Activated T-helper 2 cell treated with anti-CD3 and anti-CD28 coated beads, Interferon-gamma antibody, Interleukin-2, Interleukin-4, amounts not matched to agents 10 μg/mL and 5 μg/mL and 100 μg/mL, durations not matched to agents 14 hours and 24 hours and 36 hours (primary cell): ENCODE results near the gene CNPY1. TPM values are rescaled to one million over a fixed set of nuclear protein-coding genes. Genes with fewer than 3 reads are reported as not detected.
A peak's percentile ranks its signal among the peaks of the same experiment; 100 is the strongest.

Source experiments
- DNase-seq: peaks from one replicate; pipeline ENCODE4 v3.0.0; 2021; ENCODE audit warnings: low spot score
- H3K27ac Mint-ChIP-seq: one replicate; pipeline ENCODE4 v1.8.0; 2021; ENCODE audit warnings: mixed read lengths
- H3K27me3 Mint-ChIP-seq: one replicate; pipeline ENCODE4 v1.8.0; 2021; ENCODE audit warnings: low read depth, mixed read lengths
- H3K36me3 Mint-ChIP-seq: one replicate; pipeline ENCODE4 v1.8.0; 2021; ENCODE audit warnings: low read depth, mixed read lengths
- H3K4me1 Mint-ChIP-seq: one replicate; pipeline ENCODE4 v1.8.0; 2021; ENCODE audit warnings: low read depth, mixed read lengths
- H3K4me3 Mint-ChIP-seq: one replicate; pipeline ENCODE4 v1.8.0; 2021; ENCODE audit warnings: low read depth, mild to moderate bottlenecking, moderate library complexity, mixed read lengths
- H3K9me3 Mint-ChIP-seq: one replicate; pipeline ENCODE4 v1.8.0; 2021; ENCODE audit warnings: mixed read lengths
- intact Hi-C: fragments of 100-400 bp; cut with micrococcal nuclease; formaldehyde crosslinking; loops from one replicate; pipeline ENCODE4 v1.15.1; 2023
- total RNA-seq: library from RNA; stranded (reverse); gene quantifications from 2 replicates; pipeline ENCODE4 v1.2.3, GENCODE V29; 2022

CNPY1 gene
- total RNA-seq, 1 donor from 2014 or later, result not detected

GRCh38 chr7:155518633-155519032 is 27.7 kb downstream of the CNPY1 start:
- H3K36me3 Mint-ChIP-seq, result no peaks in the 10 kb centered on the region

GRCh38 chr7:155517969-155518368 is 28.4 kb downstream of the CNPY1 start:
- intact Hi-C loops, result no loop called here
- H3K27ac Mint-ChIP-seq, result no peak overlapping the region
- DNase-seq, result no peak
- H3K27me3 Mint-ChIP-seq, result peaks cover 30% of the 10 kb centered on the region
- H3K4me1 Mint-ChIP-seq, result no peaks in the 10 kb centered on the region
- H3K36me3 Mint-ChIP-seq, result no peaks in the 10 kb centered on the region
- H3K9me3 Mint-ChIP-seq, result no peaks in the 10 kb centered on the region
- no peak overlapping the region for H3K4me3 Mint-ChIP-seq

More at GRCh38 chr7:155518633-155519032, 27.7 kb downstream of the CNPY1 start:
- intact Hi-C loops, result no loop called here
- Mint-ChIP-seq H3K27me3 (peaks cover 26% of the 10 kb centered on the region), H3K4me1 (no peaks in the 10 kb centered on the region), H3K9me3 (no peaks in the 10 kb centered on the region), H3K27ac (no peak overlapping the region), H3K4me3 (no peak overlapping the region)
- DNase-seq, result no peak

DNA sequence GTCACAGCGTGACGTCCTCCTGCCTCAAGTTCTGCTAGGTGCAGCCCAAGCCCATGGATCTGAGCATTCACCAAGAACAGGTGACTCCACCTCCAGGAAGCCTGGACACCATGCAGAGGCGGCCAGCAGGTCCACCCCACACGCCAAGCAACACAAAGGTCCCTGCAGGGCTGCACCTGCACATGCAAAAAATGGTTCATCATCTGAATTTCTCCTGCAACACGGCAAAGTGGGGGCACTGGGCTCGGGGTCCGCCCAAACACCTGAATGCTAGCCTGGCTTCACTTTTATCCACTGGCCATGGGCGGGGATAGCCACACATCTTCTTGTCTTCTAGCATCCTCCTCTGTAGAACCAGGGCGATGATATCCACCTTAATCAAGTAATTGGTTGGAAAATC is 28.9 kb downstream of the CNPY1 start:
- Mint-ChIP-seq H3K9me3 (no peaks in the 10 kb centered on the region), H3K36me3 (no peaks in the 10 kb centered on the region), H3K27me3 (peaks cover 34% of the 10 kb centered on the region), H3K4me3 (no peak overlapping the region), H3K4me1 (no peaks in the 10 kb centered on the region), H3K27ac (no peak overlapping the region)
- intact Hi-C loops, result no loop called here
- no peak for DNase-seq

DNA sequence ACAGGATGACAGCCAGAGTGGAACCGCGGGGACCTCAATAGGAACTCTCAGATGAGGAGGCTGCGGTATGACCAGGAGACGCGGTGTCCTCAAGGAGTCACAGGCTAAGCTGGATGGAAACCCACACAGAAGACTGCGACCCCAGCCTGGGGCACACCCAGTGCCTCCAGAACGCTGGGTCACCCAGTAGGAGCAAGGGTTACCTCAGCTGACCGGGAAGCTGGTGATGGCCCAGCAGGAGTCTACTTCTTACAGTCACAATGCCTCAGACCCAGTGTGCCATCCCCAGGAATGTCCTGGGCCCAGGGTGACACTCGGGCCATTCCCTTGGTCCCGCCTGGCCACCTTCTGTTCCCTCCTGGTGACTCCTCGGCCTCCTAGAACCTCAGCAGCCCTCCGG is 29.9 kb downstream of the CNPY1 start:
- Mint-ChIP-seq H3K27me3 (peaks cover 42% of the 10 kb centered on the region), H3K36me3 (no peaks in the 10 kb centered on the region), H3K9me3 (no peaks in the 10 kb centered on the region), H3K4me1 (peaks cover under 1% of the 10 kb centered on the region), H3K27ac (no peak overlapping the region), H3K4me3 (no peak overlapping the region)
- DNase-seq, result no peak
- intact Hi-C loops, result no loop called here

GRCh38 chr7:155515318-155515717 is 31.0 kb downstream of the CNPY1 start:
- no peaks in the 10 kb centered on the region for H3K36me3 Mint-ChIP-seq
- H3K4me3 Mint-ChIP-seq, result no peak overlapping the region
- peaks cover 2% of the 10 kb centered on the region for H3K4me1 Mint-ChIP-seq
- intact Hi-C loops, result no loop called here
- H3K27me3 Mint-ChIP-seq, result peaks cover 54% of the 10 kb centered on the region
- no peak overlapping the region for H3K27ac Mint-ChIP-seq
- no peak for DNase-seq
- no peaks in the 10 kb centered on the region for H3K9me3 Mint-ChIP-seq

DNA sequence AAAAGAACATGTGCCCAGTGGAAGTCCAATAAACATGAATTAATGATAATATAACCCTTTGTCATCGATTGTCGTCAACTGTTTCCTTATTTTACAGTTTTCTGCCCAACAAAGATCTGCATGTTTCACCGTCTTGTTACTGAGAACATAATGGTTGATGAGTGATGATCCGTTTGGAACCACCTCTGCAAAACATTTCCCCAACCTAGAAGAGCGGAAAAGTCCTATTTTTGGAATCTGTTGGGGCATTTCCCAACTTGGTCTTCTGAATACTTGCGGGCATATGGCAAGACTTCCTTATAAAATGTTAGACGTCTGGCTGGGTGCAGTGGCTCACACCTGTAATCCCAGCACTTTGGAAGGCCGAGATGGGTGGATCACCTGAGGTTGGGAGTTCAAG is 32.1 kb downstream of the CNPY1 start:
- Mint-ChIP-seq H3K27me3 (peaks cover 53% of the 10 kb centered on the region), H3K4me1 (peaks cover 2% of the 10 kb centered on the region), H3K9me3 (no peaks in the 10 kb centered on the region), H3K36me3 (no peaks in the 10 kb centered on the region), H3K27ac (no peak overlapping the region), H3K4me3 (no peak overlapping the region)
- DNase-seq, result no peak
- intact Hi-C loops, result no loop called here

DNA sequence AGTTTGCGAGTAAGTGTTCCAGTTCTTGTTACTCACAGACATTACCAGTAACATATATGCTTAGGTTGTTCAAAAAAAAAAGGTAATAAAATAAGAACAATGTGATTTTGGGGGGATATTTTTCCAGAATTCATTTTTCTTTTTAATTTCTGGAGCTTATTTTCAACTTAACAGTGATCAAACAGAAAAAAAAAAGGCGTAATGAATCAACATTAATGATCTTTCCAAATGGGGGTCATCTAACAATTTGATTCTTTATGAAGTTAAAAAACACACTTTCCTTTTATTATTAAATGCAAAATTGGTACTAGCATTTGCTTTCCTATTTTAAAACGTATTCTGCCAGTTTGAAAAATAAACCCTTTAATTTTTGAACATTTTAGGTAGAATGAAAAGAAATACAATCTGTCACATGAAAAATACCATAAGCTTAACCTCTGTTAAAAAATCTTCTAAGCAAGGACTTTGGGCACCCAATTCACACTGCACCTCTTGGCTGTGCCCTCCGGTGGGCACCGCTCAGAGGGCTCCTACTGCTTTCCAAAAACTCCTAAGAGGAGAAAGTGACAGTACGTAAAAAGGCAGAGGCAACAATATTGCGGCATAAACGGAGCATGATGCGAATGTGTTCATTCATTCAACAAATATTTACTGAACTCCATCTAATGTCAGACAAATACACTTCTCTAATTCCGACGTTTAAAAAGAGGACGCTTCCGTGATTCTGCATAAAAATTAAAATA is 32.6 kb downstream of the CNPY1 start:
- no peak for DNase-seq
- H3K36me3 Mint-ChIP-seq, result no peaks in the 10 kb centered on the region
- peaks cover 58% of the 10 kb centered on the region for H3K27me3 Mint-ChIP-seq
- peaks cover 6% of the 10 kb centered on the region for H3K4me1 Mint-ChIP-seq
- intact Hi-C loops, result no loop called here
- no peaks in the 10 kb centered on the region for H3K9me3 Mint-ChIP-seq
- no peak overlapping the region for H3K27ac Mint-ChIP-seq
- no peak overlapping the region for H3K4me3 Mint-ChIP-seq

DNA sequence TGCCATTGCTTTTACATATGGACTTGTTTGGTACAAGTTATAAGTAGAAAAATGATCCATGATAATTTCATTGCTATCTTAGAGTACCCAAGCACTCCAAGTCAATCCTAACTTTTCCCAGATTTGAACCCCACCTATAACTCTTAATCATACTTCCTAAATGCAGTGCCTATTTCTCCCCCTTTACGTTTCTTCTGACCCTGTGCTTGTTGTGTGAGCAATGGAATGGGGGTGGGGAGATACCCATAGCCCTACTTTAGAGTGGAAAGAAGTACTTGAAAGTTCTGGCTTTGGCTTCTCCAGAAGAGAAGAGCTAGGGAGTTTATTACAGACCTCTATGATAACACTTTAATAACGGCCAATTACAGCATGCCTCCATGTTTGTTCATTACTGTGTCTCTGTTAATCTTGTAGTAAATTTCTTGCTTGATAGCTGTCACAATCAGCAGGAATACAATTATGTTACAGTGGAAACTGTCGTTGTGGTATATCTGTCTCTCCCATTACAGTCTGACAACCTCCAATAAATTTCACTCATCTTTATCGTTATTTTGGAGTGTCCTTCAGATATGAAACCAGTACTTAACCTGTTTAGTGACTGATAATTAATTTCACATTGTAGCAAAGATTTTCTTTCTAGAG is 34.0 kb downstream of the CNPY1 start:
- Mint-ChIP-seq H3K9me3 (no peaks in the 10 kb centered on the region), H3K27me3 (peaks cover 64% of the 10 kb centered on the region)
- intact Hi-C loops, result no loop called here

GRCh38 chr7:155511702-155511996 is 34.7 kb downstream of the CNPY1 start:
- Mint-ChIP-seq H3K27me3 (peaks cover 68% of the 10 kb centered on the region), H3K9me3 (no peaks in the 10 kb centered on the region), H3K27ac (no peak overlapping the region), H3K4me1 (peaks cover 15% of the 10 kb centered on the region), H3K36me3 (no peaks in the 10 kb centered on the region), H3K4me3 (no peak overlapping the region)
- no peak for DNase-seq
- intact Hi-C loops, result loop anchor here (1.0 to 2.0 kb wide), 2 partner anchors 22 to 293 kb away; no protein-coding TSS in a partner anchor

More for the DNA sequence above, 34.0 kb downstream of the CNPY1 start:
- Mint-ChIP-seq H3K4me3 (no peak overlapping the region), H3K27ac (no peak overlapping the region), H3K4me1 (peaks cover 9% of the 10 kb centered on the region), H3K36me3 (no peaks in the 10 kb centered on the region)
- DNase-seq, result no peak

DNA sequence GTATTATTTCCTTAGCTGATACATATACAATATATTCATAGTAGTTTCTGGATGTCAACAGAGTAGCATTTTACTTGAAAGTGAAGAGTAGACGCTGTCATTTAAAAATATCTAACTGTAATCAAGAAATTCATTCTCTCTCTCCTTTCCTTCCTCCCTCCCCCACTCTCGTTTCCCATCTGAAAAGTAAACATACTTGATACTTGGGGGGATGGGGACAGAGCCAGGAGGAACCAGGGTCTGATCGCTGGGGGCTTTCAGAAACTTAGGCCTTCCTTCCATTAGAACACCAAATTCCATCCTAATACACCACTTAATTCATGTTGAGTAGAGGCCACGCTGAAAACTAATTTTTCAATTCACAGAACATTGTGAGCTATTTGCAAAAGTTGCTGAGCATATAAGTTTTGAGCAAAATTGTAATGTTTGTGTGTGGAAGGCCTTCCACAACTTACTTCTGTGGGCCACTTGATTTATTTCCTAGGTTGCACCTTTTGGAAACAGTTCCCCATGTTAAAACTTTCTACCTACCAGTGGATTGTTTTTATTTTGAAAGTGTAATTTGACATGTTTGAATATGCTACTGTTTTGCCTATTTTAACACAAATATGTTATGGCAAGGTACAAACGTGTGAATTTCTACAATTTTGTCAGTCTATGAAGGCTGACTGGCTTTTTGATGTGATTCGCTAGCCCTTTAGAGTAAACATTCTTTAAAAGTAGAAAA is 35.2 kb downstream of the CNPY1 start:
- no peaks in the 10 kb centered on the region for H3K36me3 Mint-ChIP-seq
- no peak overlapping the region for H3K4me3 Mint-ChIP-seq
- H3K27me3 Mint-ChIP-seq, result peaks cover 72% of the 10 kb centered on the region
- H3K27ac Mint-ChIP-seq, result no peak overlapping the region
- no peaks in the 10 kb centered on the region for H3K9me3 Mint-ChIP-seq
- peaks cover 16% of the 10 kb centered on the region for H3K4me1 Mint-ChIP-seq
- intact Hi-C loops, result loop anchor here (1.0 to 2.0 kb wide), 2 partner anchors 22 to 294 kb away; no protein-coding TSS in a partner anchor
- DNase-seq, result no peak

GRCh38 chr7:155509725-155510551 is 36.4 kb downstream of the CNPY1 start:
- no peak for DNase-seq
- Mint-ChIP-seq H3K36me3 (no peaks in the 10 kb centered on the region), H3K27ac (no peak overlapping the region), H3K9me3 (no peaks in the 10 kb centered on the region), H3K4me1 (peaks cover 16% of the 10 kb centered on the region), H3K4me3 (peak overlapping the region; percentile 47), H3K27me3 (peaks cover 80% of the 10 kb centered on the region)
- intact Hi-C loops, result loop anchor here (2.0 kb wide), 4 partner anchors 55 to 1495 kb away; no protein-coding TSS in a partner anchor

- Mint-ChIP-seq H3K27me3 (peaks cover 84% of the 10 kb centered on the region), H3K36me3 (no peaks in the 10 kb centered on the region), H3K4me3 (peak overlapping the region; percentile 22), H3K27ac (peak overlapping the region; percentile 69), H3K4me1 (peaks cover 16% of the 10 kb centered on the region), H3K9me3 (no peaks in the 10 kb centered on the region)
- intact Hi-C loops, result loop anchor here (2.0 kb wide), 3 partner anchors 55 to 1495 kb away; no protein-coding TSS in a partner anchor
- no peak for DNase-seq
These were observed 37.0 kb downstream of the CNPY1 start for GRCh38 chr7:155509359-155509724.
